Measurements from ENCODE around the gene RARB. TPM values are rescaled to one million over a fixed set of nuclear protein-coding genes. Genes with fewer than 3 reads are reported as not detected.

RARB gene
- total RNA-seq, 1 donor from 2014 or later = 15.0 TPM

DNA sequence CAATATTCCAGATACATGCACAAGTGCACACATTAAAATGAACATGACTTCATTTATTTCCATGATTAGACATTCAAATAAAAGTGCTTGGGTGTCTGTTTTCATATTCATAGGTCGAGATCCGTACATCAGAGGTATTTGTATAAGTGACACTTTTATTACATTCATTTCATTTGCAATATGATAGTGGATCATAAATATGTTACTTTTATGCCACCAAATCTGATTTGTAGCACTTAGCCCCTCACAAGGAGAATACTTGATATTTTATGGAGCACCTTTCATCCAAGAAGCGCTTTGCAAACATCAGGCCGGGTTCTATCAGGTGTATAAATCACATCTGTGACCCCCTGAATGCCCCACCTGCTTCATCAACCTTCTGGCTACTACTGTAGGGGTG is 136.0 kb downstream of the RARB start:
- Histone ChIP-seq H3K36me3 (no peaks in the 10 kb centered on the region), H3K27ac (no peak overlapping the region), H3K27me3 (no peaks in the 10 kb centered on the region), H3K4me1 (peaks cover 2% of the 10 kb centered on the region), H3K4me3 (no peak overlapping the region), H3K9me3 (no peaks in the 10 kb centered on the region)
- intact Hi-C loops (cut with DNase I) = no loop called here
- TF ChIP-seq, protein P1, sequence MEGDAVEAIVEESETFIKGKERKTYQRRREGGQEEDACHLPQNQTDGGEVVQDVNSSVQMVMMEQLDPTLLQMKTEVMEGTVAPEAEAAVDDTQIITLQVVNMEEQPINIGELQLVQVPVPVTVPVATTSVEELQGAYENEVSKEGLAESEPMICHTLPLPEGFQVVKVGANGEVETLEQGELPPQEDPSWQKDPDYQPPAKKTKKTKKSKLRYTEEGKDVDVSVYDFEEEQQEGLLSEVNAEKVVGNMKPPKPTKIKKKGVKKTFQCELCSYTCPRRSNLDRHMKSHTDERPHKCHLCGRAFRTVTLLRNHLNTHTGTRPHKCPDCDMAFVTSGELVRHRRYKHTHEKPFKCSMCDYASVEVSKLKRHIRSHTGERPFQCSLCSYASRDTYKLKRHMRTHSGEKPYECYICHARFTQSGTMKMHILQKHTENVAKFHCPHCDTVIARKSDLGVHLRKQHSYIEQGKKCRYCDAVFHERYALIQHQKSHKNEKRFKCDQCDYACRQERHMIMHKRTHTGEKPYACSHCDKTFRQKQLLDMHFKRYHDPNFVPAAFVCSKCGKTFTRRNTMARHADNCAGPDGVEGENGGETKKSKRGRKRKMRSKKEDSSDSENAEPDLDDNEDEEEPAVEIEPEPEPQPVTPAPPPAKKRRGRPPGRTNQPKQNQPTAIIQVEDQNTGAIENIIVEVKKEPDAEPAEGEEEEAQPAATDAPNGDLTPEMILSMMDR (IDR thresholded peaks at IDR 0.05) = no peak
- TF ChIP-seq POLR2A (IDR thresholded peaks at IDR 0.05) = no peak
- no peak for TF ChIP-seq POLR2AphosphoS5 (IDR thresholded peaks at IDR 0.05; ENCODE audit: insufficient read depth in 1 of 2, low read depth in 1 of 2)
- no peak for DNase-seq (ENCODE audit: extremely low spot score in 2 of 2)

GRCh38 chr3:25565807-25566206 is 137.7 kb downstream of the RARB start:
- TF ChIP-seq, protein P1 (IDR thresholded peaks at IDR 0.05) = no peak
- Histone ChIP-seq H3K4me3 (no peak overlapping the region), H3K27ac (no peak overlapping the region), H3K36me3 (peaks cover 0 to 4% of the 10 kb centered on the region in 2 donors), H3K27me3 (no peaks in the 10 kb centered on the region), H3K9me3 (no peaks in the 10 kb centered on the region), H3K4me1 (no peaks in the 10 kb centered on the region)
- no peak for DNase-seq (ENCODE audit: extremely low spot score in 2 of 2)
- intact Hi-C loops (cut with DNase I) = no loop called here

GRCh38 chr3:25566358-25566920 is 138.4 kb downstream of the RARB start:
- H3K4me1 ChIP-seq = no peaks in the 10 kb centered on the region
- no peak for DNase-seq (ENCODE audit: extremely low spot score in 2 of 2)
- H3K9me3 ChIP-seq = no peaks in the 10 kb centered on the region
- TF ChIP-seq POLR2A (IDR thresholded peaks at IDR 0.05) = no peak
- TF ChIP-seq POLR2AphosphoS5 (IDR thresholded peaks at IDR 0.05; ENCODE audit: insufficient read depth in 1 of 2, low read depth in 1 of 2) = no peak
- TF ChIP-seq, protein P1 (IDR thresholded peaks at IDR 0.05) = no peak
- H3K27me3 ChIP-seq = no peaks in the 10 kb centered on the region
- peaks cover 0 to 4% of the 10 kb centered on the region in 2 donors for H3K36me3 ChIP-seq
- intact Hi-C loops (cut with DNase I) = no loop called here
- H3K27ac ChIP-seq = no peak overlapping the region
- H3K4me3 ChIP-seq = no peak overlapping the region

- intact Hi-C loops (cut with DNase I) = no loop called here
- TF ChIP-seq POLR2AphosphoS5 (IDR thresholded peaks at IDR 0.05; ENCODE audit: insufficient read depth in 1 of 2, low read depth in 1 of 2) (no peak), POLR2A (IDR thresholded peaks at IDR 0.05) (no peak)
- TF ChIP-seq, protein P1 (IDR thresholded peaks at IDR 0.05) = no peak
- H3K9me3 ChIP-seq = no peaks in the 10 kb centered on the region
- no peaks in the 10 kb centered on the region for H3K4me1 ChIP-seq
- no peak for DNase-seq (ENCODE audit: extremely low spot score in 2 of 2)
- H3K27ac ChIP-seq = no peak overlapping the region
- peaks cover 0 to 4% of the 10 kb centered on the region in 2 donors for H3K36me3 ChIP-seq
- no peak overlapping the region for H3K4me3 ChIP-seq
- no peaks in the 10 kb centered on the region for H3K27me3 ChIP-seq
Measured at GRCh38 chr3:25567388-25567787, 139.3 kb downstream of the RARB start.

GRCh38 chr3:25567806-25568524 is 139.9 kb downstream of the RARB start:
- H3K9me3 ChIP-seq = no peaks in the 10 kb centered on the region
- H3K27me3 ChIP-seq = no peaks in the 10 kb centered on the region
- intact Hi-C loops (cut with DNase I) = no loop called here
- no peak for DNase-seq (ENCODE audit: extremely low spot score in 2 of 2)
- H3K4me1 ChIP-seq = peaks cover 5% of the 10 kb centered on the region
- no peak overlapping the region for H3K27ac ChIP-seq
- TF ChIP-seq, protein P1 (IDR thresholded peaks at IDR 0.05) = no peak
- no peak for TF ChIP-seq POLR2AphosphoS5 (IDR thresholded peaks at IDR 0.05; ENCODE audit: insufficient read depth in 1 of 2, low read depth in 1 of 2)
- TF ChIP-seq POLR2A (IDR thresholded peaks at IDR 0.05) = no peak
- peaks cover 0 to 4% of the 10 kb centered on the region in 2 donors for H3K36me3 ChIP-seq
- no peak overlapping the region for H3K4me3 ChIP-seq

Data from vagina (tissue), 2 donors.